NCI-H2107 treated with DMSO at 0.1 percent for 48 hours (cell line): ENCODE results near the gene VSIG10.
"Not testable (repeated sequence)": the region's sequence is repeated elsewhere in the genome, so short reads cannot be mapped to it uniquely, and the experiment has no call there.

ENCODE experiments used
- DNase-seq: peaks from one replicate; lab custom pipeline; 2025; ENCODE audit not compliant: unreplicated experiment; lab: John Stamatoyannopoulos, UW

Gene VSIG10

DNA sequence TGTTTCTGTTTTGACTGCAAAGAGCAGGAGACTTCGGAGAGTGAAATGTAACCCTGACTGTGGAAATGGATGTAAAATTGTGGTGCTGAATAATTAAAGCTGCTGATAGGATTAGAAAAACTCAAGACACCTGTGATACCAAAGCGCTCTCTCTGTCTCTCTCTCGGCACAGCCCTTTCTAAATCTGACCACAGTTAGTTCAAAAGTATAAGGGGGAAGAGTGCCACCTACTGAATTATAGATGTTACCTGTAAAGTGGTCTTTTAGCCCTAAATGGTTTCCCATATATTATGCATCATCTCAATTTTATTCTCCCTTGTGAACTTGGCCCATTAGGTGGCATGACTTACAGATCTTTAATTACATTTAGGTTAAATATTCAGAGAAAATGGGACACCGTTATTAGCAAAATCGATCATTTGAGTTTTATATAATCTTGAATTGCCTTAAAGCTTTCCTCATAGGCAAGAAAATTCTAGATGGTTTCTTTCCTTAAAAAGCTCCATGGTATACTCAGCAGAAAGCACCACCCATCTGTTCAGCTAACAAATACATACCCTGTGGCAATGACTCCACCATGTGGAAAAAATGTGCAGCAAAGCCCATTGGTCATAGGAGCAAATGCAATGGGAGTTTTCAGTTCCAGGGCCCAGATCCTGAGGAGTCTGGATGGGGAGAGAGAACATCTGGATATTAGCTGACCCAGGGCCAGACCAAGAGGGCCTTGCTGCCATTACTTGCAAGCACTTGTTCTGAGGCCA, 69.2 kb downstream of the VSIG10 start:
- DNase-seq, result peak; percentile 56

DNA sequence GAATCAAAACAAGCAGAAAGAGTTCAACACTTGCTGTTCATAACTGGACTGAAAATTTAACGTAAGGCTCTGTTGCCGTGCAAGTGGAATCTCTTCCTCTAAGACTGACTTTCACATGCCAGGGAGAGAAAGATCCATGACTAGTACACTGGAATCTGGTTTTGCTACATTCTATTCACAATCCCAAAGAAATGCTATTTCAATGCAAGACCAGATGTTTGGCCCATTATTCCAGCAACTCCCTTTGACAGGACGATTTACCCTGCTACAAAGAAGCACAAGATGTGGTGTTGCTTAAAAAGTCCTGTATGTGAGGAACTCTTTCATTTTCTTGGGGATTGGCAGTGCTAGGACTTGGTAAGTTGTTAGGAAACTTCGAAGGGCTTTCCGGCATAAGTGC, 69.9 kb downstream of the VSIG10 start:
- no peak for DNase-seq

DNA sequence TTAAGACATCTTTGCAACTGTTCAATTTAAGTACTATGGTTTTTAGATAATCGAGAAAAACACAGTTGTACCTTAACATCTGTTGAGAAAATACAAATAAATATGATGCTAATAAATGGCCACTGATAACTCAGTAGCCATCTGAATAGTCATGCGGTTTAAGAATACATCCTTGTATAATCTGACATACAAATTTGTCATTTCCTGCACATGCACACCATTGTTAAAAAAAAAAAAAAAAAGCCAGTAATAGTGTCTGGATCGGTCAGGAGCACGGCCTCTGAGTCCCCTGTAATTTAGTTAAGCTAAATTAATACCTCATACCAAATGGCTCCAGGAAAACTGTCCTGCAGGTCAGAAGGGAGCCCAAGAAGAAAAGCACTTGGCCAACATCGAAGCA, 70.5 kb downstream of the VSIG10 start:
- DNase-seq, result no peak

DNA sequence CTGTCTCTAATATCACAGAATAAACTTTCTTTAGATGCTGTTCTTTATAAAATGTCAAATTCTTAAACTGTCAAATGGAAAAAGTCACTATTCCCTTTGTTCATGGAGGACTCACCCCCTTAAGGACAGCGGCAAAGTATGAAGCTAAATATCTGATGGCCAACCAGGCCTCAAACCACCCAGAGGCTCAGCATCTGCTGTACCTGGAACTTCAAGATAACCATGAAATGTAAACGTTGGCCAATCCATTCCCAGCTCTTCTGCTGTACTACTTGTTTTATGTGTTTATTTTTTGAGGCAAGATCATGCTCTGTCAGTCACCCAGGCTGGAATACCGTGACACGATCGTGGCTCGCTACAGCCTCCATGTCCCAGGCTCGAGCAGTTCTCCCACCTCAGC, 71.6 kb downstream of the VSIG10 start:
- DNase-seq, result no peak

DNA sequence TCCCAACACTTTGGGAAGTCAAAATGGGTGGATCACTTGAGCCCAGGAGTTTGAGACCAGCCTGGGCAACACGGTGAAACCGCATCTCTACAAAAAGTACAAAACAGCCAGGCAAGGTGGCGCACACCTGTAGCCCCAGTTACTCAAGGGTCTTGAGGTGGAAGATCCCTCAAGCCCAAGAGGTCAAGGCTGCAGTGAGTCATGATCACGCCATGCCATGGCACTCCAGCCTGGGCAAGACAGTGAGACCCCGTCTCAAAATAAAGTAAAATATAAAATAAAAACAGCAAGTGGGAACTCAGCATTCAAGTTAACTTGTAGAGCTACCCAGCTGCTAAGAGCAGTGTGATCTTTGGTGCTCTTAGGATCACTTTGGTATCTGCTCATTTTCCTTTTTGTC, 74.6 kb downstream of the VSIG10 start:
- no peak for DNase-seq

DNA sequence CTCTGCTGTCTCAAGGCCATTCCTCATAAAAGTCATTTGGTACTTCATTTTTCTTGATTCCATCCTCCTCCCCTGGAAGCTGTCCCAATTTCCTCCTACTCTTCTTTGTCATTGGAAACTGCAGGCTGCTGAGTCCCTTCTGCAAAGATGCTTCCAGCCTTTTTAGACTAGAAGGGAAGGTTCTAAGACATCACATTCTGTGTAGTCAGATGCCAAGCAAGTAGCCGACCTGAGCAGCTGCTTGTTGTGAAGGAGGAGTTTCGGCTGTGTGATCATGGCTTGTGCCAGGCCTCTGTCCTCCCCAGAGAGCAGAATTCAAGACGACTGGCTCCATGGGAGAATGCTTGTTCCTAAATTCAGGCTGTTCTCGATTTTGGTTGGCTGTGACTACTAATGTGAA, 78.6 kb downstream of the VSIG10 start:
- no peak for DNase-seq

DNA sequence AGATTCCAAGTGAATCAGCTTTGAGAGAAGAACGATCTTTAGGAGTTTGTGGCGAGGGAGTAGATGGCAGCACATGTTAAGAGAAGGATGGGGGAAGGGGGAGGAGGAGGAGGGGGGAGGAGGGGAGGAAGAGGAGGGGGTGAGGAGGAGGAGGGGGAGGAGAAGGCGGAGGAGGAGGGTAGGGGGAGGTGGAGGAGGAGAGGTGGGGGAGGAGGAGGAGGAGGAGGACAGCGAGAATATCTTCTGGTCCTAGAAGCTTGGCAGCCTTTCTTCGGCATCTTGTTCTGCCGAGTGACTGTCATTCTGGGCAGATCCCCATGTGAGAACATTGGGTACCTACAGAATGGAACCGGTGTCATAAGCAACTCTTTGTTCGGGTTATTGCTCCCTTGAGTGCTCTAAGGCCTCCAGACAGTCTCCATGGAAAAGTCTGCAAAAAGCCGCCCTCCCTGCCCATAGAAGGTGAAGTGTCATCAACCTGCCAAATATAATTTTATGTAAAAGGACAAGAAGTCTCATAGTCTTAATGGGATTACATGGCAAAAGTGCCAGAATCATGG, 80.4 kb downstream of the VSIG10 start:
- no peak for DNase-seq

DNA sequence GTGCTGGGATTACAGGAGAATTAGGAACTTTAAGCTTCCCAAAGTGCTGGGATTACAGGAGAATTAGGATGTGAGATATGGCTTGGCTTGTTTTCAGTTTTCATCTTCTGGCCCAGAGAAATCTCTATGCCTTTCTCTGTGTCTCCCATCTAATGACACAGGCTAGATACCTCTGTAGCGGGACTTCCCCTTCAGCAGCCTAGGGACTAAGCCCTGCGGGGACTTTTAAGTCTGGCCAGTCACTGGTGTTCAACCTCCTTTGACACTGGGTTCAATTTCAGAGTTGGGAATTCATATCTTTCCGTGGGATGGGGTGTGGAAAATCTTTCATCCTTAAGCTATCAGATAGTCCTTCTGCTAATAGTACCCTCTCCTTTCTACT, 81.1 kb downstream of the VSIG10 start:
- no peak for DNase-seq

DNA sequence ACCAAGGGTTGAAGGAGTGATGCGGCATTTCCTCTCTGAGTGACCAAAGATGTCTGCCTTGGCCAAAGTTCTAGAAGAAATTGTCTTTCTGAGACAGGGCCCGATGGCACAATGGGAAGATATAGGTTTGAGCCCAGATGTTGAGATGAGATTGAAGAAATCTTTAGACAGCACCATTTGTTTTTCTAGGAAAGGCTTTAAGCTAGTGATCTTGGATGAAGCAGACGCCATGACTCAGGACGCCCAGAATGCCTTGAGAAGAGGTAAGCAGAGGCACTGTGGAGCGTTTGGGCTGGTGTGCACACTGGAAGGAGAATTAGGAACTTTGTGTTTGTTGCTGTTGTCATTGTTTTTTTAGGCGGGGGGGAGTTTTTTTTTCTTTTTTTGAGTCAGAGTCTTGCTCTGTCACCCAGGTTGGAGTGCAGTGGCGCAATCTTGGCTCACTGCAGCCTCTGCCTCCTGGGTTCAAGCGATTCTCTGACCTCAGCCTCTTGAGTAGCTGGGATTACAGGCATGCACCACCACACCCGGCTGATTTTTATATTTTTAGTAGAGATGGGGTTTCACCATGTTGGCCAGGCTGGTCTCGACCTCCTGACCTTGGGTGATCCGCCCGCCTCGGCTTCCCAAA, 81.6 kb downstream of the VSIG10 start:
- not testable (repeated sequence) for DNase-seq

DNA sequence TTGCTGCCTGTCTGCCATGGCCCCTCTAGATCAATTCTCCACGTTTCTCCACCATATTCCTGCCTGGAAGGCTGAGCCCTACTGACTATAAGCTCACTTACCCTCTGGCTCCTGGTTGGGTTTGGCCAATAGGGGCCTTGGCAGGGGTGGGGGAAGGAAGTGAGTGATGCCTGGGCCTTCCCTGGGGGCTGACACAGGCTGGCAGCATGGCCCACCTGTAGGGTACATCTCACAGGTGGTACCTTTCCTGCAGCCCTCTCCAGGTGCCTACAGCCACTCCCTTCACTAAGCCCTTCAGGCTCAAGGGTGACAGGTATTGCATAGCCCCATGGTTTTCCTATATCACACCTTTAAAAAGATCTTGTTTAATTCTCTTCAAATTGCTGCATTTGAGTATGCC, 83.8 kb downstream of the VSIG10 start:
- DNase-seq, result no peak

DNA sequence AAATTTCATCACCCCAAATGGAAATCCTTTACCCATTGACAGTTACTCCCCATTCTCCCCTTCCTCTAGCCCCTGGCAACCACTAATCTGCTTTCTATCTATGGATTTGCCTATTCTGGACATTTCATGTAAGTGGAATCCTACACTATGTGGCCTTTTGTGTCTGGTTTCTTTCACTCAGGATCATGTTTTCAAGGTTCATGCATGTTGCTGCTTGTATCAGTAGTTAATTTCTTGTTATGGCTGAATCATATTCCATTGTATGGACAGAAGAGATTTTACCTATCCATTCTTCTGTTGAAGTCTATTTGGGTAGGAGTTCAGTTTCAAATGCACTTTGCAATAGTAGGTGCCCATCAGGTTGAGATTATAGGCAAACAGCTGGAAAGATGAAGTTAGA, 85.9 kb downstream of the VSIG10 start:
- DNase-seq, result no peak

DNA sequence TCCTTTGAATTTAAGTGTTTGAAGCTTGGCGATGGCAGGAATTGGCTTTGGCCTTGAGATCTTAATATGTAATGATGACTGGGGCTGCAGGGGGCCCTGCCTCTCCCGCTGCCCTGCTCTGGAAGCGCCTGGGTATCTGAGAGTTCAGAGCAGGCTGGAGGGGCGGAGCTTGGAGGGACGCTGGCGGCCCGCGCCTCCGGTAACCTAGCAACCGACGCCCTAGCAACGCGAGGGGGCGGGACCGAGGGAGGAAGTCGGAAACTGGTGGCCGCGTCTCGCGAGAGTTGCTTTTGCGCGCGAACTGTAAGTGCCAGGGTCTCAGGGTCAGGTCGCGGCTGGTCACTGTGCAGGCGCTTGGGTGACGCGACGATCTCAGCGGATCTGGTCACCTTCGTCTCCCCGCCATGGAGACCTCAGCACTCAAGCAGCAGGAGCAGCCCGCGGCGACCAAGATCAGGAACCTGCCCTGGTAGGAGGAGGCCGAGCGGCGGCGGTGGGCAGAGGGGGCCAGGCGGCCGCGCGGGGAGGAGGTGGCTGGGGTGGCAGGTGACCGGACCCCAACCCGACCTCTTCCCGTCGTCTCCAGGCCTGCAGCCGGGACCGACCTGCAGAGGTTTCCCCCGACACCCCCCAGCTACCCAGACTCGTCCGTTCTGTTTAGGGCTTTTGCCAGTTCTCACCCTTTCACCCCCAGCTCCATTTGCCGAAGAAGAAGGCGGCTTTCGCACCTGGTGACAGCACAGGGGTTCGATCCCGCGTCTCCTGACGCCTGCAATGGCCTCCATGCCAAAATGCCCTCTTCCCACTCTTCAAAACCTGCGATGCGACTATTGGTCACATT, 87.2 kb downstream of the VSIG10 start, which contains the start of gene RFC5:
Gene RFC5, plus strand, starts transcription at position 280 of the 841 bp plus-strand sequence. Its CDS starts 125 bp downstream, at position 405.
- DNase-seq, result peak; percentile 94

DNA sequence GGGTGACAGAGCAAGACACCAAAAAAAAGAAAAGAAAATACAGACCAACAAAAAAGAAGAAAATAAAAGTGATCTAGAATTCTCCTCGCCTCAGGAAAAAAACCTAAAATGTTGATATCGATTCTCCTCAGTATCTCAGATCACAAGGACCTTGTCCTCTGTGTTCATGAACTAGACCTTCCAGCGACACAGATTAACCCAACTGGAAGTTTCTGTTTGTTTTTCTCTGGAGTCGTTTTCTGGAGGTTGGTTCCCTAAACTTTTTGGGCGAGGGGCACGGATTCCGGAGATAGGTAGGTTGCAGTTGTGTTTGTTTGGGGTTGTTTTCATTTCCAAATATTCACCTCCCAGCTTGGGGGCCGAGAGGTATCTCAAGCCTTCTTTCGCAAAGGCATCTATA, 87.9 kb downstream of the VSIG10 start:
- DNase-seq, result no peak

DNA sequence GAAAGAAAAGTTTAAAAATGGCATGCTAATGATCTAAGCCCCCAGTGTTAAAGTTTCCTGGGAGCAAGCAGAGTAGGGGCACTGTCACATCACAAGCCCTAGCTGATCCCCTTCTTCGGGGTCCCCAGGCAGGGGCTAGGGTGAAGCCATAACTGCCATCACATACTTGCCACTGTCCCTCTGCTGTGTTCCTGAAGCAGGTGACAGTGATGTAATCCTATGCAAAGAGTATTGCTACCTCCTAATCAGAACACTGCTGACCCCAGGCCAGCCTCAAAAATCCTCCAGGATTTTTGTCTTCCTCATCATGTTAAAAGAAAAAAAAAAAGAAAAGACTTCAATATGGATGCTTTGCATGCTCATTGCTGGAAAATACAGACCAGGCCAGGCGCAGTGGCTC, 88.5 kb downstream of the VSIG10 start:
- no peak for DNase-seq
